ENCODE results near the gene VARS2.
"Not testable (repeated sequence)": the region's sequence is repeated elsewhere in the genome, so short reads cannot be mapped to it uniquely, and the experiment has no call there.

VARS2 gene

DNA sequence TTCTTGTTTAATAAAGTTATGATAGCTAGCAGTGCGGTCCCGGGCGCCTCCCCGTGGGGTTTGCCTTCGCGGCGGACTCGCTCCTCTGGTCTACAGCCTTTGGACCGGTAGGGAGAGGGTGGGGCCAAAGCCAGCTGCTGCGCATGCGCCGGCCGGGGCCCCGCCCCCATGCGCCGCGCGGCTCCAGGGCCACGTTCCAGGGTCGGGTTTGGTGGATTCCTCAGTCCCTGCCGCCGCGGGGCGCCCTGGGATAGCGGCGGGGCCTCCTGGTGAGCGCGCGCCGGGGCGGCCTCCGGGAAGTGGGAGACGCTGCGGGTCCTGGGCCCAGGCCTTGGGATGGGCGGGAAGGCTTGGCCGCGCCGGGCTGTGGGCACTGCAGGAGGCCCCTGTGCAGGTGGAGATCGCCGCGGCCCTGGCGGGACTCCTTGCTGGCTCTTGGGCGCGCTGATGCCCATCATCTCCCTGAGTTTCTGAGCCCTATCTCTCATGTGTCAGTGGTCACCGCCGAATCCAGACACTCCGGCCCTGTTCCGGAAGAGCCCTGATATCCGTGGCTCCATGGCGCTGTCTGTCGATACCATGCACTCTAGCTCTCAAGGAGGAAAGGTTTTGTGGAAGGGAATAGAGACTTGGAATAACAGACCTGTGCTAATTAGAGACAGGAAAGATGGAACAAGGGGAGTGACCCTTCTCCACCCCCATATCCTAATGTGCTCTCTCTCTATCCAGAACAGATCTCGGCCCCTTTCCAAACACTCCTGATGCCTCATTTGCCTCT is at the start of gene VARS2:
Gene VARS2 (plus strand): TSS at position 163 of the 778 bp plus-strand sequence. CDS start 599 bp downstream, at position 762.
- Histone ChIP-seq H3K27me3 (ENCODE audit: insufficient read depth, low read length) (no peaks in the 10 kb centered on the region), H3K27ac (ENCODE audit: low read length) (no peak within 1 kb of the TSS), H3K9me3 (ENCODE audit: insufficient read depth, low read depth, low read length) (no peaks in the 10 kb centered on the region), H3K9ac (ENCODE audit: low read depth, low read length) (peak within 1 kb of the TSS; percentile 77), H3K4me1 (ENCODE audit: insufficient read depth, low read length) (peaks cover 11% of the 10 kb centered on the region; the same call in 1 of the 2 replicates), H3K4me3 (ENCODE audit: low read length) (peak within 1 kb of the TSS; percentile 88), H3K36me3 (ENCODE audit: insufficient read depth, low read depth, low read length) (peaks cover 71% of the 10 kb centered on the region)

DNA sequence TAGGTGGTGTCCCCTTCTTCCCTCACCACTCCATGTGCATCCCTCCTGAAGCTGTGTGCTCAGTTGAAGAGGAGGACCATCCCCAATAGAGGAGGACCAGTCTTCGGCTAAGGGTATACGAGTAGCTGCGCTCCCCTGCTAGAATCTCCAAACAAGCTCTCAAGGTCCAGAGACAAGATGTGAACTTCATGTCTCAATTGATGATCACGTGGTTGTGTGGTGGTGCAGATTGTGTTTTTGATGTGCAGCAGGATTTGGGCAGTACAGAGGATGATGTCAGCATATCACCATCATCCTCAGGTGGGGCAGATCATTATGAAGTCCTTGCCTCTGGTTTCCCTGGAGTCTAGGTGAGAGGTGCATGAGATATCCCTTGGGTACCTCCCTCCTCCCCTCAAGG is 49.7 kb upstream of the VARS2 start:
- peaks cover 20% of the 10 kb centered on the region for H3K9me3 ChIP-seq (ENCODE audit: insufficient read depth, low read depth, low read length)
- H3K4me3 ChIP-seq (ENCODE audit: low read length) = no peak overlapping the region
- H3K27me3 ChIP-seq (ENCODE audit: insufficient read depth, low read length) = no peaks in the 10 kb centered on the region
- H3K4me1 ChIP-seq (ENCODE audit: insufficient read depth, low read length) = no peaks in the 10 kb centered on the region
- no peaks in the 10 kb centered on the region for H3K36me3 ChIP-seq (ENCODE audit: insufficient read depth, low read depth, low read length)
- H3K27ac ChIP-seq (ENCODE audit: low read length) = no peak overlapping the region
- H3K9ac ChIP-seq (ENCODE audit: low read depth, low read length) = no peak overlapping the region

DNA sequence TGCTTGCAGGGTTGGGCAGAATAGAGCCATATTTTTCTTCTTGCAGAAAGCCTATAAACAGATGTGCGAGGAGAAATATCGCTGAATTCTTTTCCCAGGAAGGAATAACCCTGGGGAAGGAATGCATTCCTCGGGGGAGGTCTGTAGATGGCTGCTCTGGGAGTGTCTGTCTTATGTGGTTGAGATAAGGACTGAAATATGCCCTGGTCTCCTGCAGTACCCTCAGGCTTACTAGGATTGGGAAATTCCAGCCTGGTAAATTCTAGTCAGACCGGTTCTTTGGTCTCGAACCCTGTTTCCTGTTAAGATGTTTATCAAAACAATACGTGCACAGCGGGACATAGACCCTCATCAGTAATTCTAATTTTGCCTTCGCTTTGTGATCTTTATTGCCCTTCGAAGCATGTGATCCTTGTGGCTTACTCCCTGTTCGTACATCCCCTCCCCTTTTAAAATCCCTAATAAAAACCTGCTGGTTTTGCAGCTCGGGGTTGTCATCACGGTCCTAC is 44.7 kb upstream of the VARS2 start:
- peaks cover 44% of the 10 kb centered on the region for H3K9me3 ChIP-seq (ENCODE audit: insufficient read depth, low read depth, low read length)
- not testable (repeated sequence) for H3K27me3 ChIP-seq (ENCODE audit: insufficient read depth, low read length); H3K4me3 ChIP-seq (ENCODE audit: low read length); H3K36me3 ChIP-seq (ENCODE audit: insufficient read depth, low read depth, low read length); H3K27ac ChIP-seq (ENCODE audit: low read length); H3K4me1 ChIP-seq (ENCODE audit: insufficient read depth, low read length); H3K9ac ChIP-seq (ENCODE audit: low read depth, low read length)

DNA sequence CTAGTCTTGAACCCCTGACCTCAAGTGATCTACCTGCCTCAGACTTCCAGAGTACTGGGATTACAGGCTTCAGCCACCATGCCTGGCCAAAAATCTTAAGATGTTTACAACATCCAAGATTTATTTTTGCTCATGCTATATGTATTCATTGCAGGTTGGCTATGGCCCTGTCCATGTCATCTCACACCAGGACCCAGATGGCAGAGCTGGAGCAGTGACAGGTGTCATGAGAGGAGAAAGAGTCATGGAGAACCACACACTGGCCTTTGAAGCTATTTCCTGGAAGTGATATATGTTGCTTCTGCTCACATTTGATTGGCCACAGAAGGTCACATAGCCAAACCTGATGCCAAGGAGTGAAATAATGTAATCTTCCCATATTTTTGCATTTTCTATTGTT is 43.5 kb upstream of the VARS2 start:
- H3K4me3 ChIP-seq (ENCODE audit: low read length) = no peak overlapping the region
- H3K9ac ChIP-seq (ENCODE audit: low read depth, low read length) = no peak overlapping the region
- no peaks in the 10 kb centered on the region for H3K36me3 ChIP-seq (ENCODE audit: insufficient read depth, low read depth, low read length)
- peaks cover 44% of the 10 kb centered on the region for H3K9me3 ChIP-seq (ENCODE audit: insufficient read depth, low read depth, low read length)
- H3K27ac ChIP-seq (ENCODE audit: low read length) = no peak overlapping the region
- no peaks in the 10 kb centered on the region for H3K27me3 ChIP-seq (ENCODE audit: insufficient read depth, low read length)
- no peaks in the 10 kb centered on the region for H3K4me1 ChIP-seq (ENCODE audit: insufficient read depth, low read length)

DNA sequence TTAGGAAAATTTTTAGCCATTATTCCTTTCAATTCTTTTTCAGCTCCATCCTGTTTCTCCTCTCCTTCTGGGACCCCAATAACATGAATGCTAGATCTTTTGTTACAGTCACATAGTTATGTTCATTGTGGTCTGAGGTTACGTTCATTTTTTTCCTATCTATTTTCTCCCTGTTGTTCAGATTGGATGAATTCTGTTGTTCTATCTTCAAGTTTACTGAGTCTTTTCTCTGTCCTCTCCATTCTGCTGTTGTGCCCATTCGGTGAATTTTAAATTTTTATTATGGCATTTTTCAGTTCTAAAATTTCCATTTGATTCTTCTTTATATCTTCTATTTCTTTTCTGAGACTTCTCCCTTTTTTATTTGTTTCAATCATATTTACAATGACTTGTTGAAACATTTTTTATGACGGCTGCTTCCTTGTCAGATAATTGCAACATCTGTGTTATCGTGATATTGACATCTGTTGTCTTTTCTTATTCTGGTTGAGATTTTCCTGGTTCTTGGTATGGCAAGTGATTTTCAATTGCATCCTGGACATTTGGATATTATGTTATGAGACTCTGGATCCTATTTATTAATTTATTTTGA is 42.4 kb upstream of the VARS2 start:
- Histone ChIP-seq H3K36me3 (ENCODE audit: insufficient read depth, low read depth, low read length) (no peaks in the 10 kb centered on the region), H3K27ac (ENCODE audit: low read length) (no peak overlapping the region), H3K9me3 (ENCODE audit: insufficient read depth, low read depth, low read length) (peaks cover 44% of the 10 kb centered on the region), H3K4me1 (ENCODE audit: insufficient read depth, low read length) (no peaks in the 10 kb centered on the region), H3K4me3 (ENCODE audit: low read length) (no peak overlapping the region), H3K9ac (ENCODE audit: low read depth, low read length) (no peak overlapping the region), H3K27me3 (ENCODE audit: insufficient read depth, low read length) (no peaks in the 10 kb centered on the region)

DNA sequence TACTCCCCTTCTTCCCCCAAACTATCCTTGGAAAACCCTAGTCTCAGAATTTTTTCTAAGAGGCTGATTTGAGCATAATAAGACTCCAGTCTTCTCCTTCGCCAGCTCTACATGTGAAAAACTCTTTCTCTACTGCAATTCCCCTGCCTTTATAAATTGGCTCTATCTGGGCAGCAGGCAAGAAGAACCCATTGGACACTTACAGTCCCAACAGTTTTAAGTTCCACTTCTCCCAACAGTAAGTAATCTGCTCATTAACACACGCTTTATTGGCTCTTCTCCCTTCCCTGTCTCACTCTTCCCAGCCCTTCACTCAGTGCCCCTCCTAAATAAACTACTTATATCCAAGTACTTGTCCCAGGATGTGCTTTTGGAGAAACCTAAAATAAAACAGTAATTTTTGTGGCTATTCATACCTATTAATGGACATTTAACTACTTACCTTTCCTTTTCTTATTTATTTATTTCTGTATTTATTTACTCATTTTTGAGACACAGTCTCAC is 40.8 kb upstream of the VARS2 start:
- Histone ChIP-seq H3K27me3 (ENCODE audit: insufficient read depth, low read length) (no peaks in the 10 kb centered on the region), H3K27ac (ENCODE audit: low read length) (no peak overlapping the region), H3K9me3 (ENCODE audit: insufficient read depth, low read depth, low read length) (peaks cover 38% of the 10 kb centered on the region), H3K9ac (ENCODE audit: low read depth, low read length) (no peak overlapping the region), H3K36me3 (ENCODE audit: insufficient read depth, low read depth, low read length) (no peaks in the 10 kb centered on the region), H3K4me1 (ENCODE audit: insufficient read depth, low read length) (peaks cover 8% of the 10 kb centered on the region; the same call in 1 of the 2 replicates), H3K4me3 (ENCODE audit: low read length) (no peak overlapping the region)

DNA sequence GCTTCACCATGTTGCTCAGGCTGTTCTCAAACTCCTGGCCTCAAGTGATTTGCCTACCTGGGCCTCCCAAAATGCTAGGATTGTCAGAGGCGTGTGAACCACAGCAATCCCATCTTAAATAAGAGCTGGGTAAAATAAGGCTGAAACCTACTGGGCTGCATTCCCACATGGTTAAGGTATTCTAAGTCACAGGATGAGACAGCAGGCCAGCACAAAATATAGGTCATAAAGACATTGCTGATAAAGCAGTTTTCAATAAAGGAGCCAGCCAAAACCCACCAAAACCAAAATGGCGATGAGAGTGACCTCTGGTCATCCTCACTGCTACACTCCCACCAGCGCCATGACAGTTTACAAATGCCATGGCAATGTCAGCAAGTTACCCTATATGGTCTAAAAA is 40.2 kb upstream of the VARS2 start:
- Histone ChIP-seq H3K9me3 (ENCODE audit: insufficient read depth, low read depth, low read length) (peaks cover 38% of the 10 kb centered on the region), H3K4me1 (ENCODE audit: insufficient read depth, low read length) (peaks cover 11% of the 10 kb centered on the region; the same call in 1 of the 2 replicates)
- H3K27me3 ChIP-seq (ENCODE audit: insufficient read depth, low read length); H3K36me3 ChIP-seq (ENCODE audit: insufficient read depth, low read depth, low read length); H3K4me3 ChIP-seq (ENCODE audit: low read length); H3K9ac ChIP-seq (ENCODE audit: low read depth, low read length); H3K27ac ChIP-seq (ENCODE audit: low read length): not testable (repeated sequence)

DNA sequence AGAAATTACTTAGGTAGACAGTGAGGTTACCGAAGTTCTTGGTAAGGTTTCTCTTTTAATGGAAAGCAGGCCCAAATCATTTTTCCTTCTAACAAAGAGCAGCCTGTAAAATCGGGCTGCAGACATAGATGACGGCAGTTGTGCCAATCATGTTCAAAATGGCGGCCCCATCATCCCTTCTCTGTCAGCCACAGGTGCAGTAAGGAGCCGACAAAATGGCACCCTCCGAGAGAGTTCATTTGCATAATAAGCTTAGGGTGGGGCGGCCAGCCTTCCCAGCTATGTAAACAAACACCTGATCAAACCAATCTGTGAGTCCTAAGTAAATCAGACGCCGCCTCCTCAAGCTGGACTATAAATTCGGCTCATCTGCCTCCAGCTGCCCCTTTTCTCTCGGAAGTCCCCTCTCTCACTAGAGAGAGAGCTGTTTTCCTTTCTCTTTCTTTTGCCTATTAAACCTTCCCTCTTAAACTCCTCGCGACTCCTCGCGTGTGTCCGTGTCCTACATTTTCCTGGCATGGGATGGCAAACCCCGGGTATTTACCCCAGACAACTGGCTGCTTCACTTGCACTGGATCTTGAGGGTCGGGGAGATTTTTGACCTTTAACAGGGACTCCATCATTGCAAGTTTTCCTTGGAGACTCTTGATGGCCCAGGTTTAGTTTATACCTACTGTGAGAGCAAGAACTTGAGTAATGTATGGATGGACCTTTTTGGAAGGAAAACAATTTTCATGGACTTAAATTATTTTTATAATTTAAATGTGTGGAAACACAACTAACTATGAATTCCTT is 38.6 kb upstream of the VARS2 start:
- Histone ChIP-seq H3K36me3 (ENCODE audit: insufficient read depth, low read depth, low read length) (no peaks in the 10 kb centered on the region), H3K9ac (ENCODE audit: low read depth, low read length) (no peak overlapping the region), H3K27me3 (ENCODE audit: insufficient read depth, low read length) (no peaks in the 10 kb centered on the region), H3K4me1 (ENCODE audit: insufficient read depth, low read length) (peaks cover 21% of the 10 kb centered on the region; the same call in 1 of the 2 replicates), H3K9me3 (ENCODE audit: insufficient read depth, low read depth, low read length) (peaks cover 25% of the 10 kb centered on the region), H3K27ac (ENCODE audit: low read length) (no peak overlapping the region), H3K4me3 (ENCODE audit: low read length) (no peak overlapping the region)

DNA sequence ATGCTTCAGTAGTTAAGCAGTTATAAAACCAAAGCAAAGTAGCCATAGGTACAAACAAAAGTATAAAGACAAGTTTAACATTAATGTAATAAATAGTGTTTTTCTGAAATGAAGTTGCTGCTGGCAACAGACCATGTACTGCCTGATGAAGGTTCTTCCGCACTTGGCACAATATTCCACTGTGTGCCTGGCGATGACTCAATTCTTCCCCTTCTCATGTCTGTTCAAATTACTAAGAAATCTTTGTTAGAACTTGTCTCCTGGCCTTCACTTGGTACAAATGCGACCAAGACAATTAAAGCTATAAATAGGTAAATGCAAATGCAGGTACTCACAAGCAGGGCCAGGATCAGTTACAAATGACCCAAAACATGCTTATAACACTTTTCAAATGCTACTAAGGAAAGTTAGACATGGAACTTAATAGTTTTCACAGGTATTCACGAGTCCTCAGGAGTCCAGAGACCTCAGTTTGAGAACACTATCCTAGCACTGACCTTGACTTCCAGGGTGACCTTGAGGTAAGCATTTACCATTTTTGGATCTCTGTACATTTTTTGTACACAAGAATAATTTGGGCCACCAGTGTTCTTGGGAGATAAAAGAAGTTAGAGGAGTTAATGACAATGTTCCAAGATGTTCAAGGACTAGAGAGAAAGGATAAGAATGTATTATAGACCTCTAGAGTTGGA is 37.9 kb upstream of the VARS2 start:
- no peak overlapping the region for H3K9ac ChIP-seq (ENCODE audit: low read depth, low read length)
- no peaks in the 10 kb centered on the region for H3K36me3 ChIP-seq (ENCODE audit: insufficient read depth, low read depth, low read length)
- H3K9me3 ChIP-seq (ENCODE audit: insufficient read depth, low read depth, low read length) = peaks cover 17% of the 10 kb centered on the region
- no peak overlapping the region for H3K4me3 ChIP-seq (ENCODE audit: low read length)
- H3K4me1 ChIP-seq (ENCODE audit: insufficient read depth, low read length) = peaks cover 23% of the 10 kb centered on the region
- no peaks in the 10 kb centered on the region for H3K27me3 ChIP-seq (ENCODE audit: insufficient read depth, low read length)
- no peak overlapping the region for H3K27ac ChIP-seq (ENCODE audit: low read length)

DNA sequence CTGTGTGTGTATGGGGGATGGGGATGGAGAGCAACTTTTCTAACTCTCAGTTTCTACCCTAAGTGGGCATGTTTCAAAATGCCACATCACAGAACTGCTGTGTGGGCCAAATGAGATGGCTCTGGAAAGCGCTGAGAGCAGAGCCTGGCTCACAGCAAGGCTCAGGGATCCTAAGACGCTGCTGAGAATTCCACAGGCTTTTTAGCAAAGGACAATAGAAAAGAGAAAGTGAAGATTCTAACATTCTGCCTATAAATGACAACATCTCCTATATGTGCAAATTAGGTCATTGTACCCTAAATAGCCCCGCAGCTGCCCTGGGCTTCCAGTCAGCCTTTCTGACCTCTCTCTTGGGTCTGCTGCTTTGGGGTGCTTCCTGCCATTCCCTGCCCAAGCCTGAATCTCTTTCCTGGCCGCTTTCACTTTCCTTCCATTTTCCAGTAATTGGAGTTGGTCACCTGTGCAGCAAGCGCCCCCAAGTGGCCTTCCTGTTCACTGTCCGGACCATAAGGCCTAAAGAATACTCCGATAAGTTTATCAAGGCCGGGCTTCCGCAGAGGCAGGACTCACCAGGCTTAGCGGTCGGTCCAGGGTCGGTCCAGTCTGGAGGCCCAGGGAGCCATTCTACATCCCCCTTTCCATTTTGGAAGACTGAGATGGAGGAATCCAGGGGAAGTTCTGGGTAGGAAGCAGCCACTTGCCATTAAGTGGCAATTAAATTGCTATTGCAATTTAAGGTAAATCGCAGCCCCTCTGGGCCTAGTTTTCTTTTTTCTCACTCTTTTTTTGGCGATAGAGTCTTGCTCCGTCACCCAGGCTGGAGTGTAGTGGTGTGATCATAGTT is 36.4 kb upstream of the VARS2 start:
- H3K27ac ChIP-seq (ENCODE audit: low read length) = no peak overlapping the region
- H3K4me1 ChIP-seq (ENCODE audit: insufficient read depth, low read length) = peaks cover 37% of the 10 kb centered on the region
- peaks cover 3% of the 10 kb centered on the region; the same call in 1 of the 2 replicates for H3K9me3 ChIP-seq (ENCODE audit: insufficient read depth, low read depth, low read length)
- H3K4me3 ChIP-seq (ENCODE audit: low read length) = no peak overlapping the region; the same call in 1 of the 2 replicates
- H3K36me3 ChIP-seq (ENCODE audit: insufficient read depth, low read depth, low read length) = no peaks in the 10 kb centered on the region
- H3K9ac ChIP-seq (ENCODE audit: low read depth, low read length) = peak overlapping the region; percentile 4; the same call in 1 of the 2 replicates
- no peaks in the 10 kb centered on the region for H3K27me3 ChIP-seq (ENCODE audit: insufficient read depth, low read length)

All from iPS-20b (cell line).